Tibial artery (tissue), 4 donors: ENCODE results near the gene CCDC57.
"Not testable (repeated sequence)": the region's sequence is repeated elsewhere in the genome, so short reads cannot be mapped to it uniquely, and the experiment has no call there.

Experiments
- DNase-seq, 2 donors: peaks; one replicate each; pipeline ENCODE4 v3.0.0-alpha.2; 2019
- H3K27ac ChIP-seq, 2 donors: fragments of 200-600 bp; sonication (generic) in 1 of 2; 1 replicate in 1 of 2; 2 replicates in 1 of 2; pipeline ENCODE4 v1.5.1; 2018 to 2019; ENCODE audit warnings: mild to moderate bottlenecking in 1 of 2
- H3K27me3 ChIP-seq, 2 donors: fragments of 200-600 bp; sonication (generic) in 1 of 2; one replicate each; pipeline versions ENCODE4 v1.5.1 to v1.6.0; 2016 to 2019
- H3K36me3 ChIP-seq, 3 donors: fragments of 200-600 bp; sonication (generic) in 2 of 3; one replicate each; pipeline ENCODE4 v1.5.1; 2016 to 2019; ENCODE audit warnings: mild to moderate bottlenecking in 2 of 3
- H3K4me1 ChIP-seq, 4 donors: fragments of 200-600 bp; sonication (generic) in 2 of 4; 1 replicate in 3 of 4; 2 replicates in 1 of 4; pipeline ENCODE4 v1.5.1; 2016 to 2019
- H3K4me3 ChIP-seq, 2 donors: fragments of 200-600 bp; sonication (generic) in 1 of 2; 1 replicate in 1 of 2; 2 replicates in 1 of 2; pipeline ENCODE4 v1.5.1; 2018 to 2019; ENCODE audit warnings: mild to moderate bottlenecking in 2 of 2
- H3K9me3 ChIP-seq, 3 donors: fragments of 200-600 bp; sonication (generic) in 1 of 3; one replicate each; pipeline ENCODE4 v1.5.1; 2016 to 2019
- intact Hi-C: fragments of 100-400 bp; cut with DNase I; formaldehyde crosslinking; loops from one replicate; pipeline ENCODE4 v1.15.0; 2023; ENCODE audit warnings: low total_unique reads
- TF ChIP-seq, protein P1 (sequence below), 2 experiments: fragments of 200-600 bp in 1 of 2; fragments of 450-650 bp in 1 of 2; IDR thresholded peaks; one replicate each; pipeline ENCODE4 v1.5.1; 2017 to 2019; ENCODE audit warnings: antibody characterized with exemption in 2 of 2, mild to moderate bottlenecking in 1 of 2, moderate library complexity in 1 of 2

CCDC57 gene

DNA sequence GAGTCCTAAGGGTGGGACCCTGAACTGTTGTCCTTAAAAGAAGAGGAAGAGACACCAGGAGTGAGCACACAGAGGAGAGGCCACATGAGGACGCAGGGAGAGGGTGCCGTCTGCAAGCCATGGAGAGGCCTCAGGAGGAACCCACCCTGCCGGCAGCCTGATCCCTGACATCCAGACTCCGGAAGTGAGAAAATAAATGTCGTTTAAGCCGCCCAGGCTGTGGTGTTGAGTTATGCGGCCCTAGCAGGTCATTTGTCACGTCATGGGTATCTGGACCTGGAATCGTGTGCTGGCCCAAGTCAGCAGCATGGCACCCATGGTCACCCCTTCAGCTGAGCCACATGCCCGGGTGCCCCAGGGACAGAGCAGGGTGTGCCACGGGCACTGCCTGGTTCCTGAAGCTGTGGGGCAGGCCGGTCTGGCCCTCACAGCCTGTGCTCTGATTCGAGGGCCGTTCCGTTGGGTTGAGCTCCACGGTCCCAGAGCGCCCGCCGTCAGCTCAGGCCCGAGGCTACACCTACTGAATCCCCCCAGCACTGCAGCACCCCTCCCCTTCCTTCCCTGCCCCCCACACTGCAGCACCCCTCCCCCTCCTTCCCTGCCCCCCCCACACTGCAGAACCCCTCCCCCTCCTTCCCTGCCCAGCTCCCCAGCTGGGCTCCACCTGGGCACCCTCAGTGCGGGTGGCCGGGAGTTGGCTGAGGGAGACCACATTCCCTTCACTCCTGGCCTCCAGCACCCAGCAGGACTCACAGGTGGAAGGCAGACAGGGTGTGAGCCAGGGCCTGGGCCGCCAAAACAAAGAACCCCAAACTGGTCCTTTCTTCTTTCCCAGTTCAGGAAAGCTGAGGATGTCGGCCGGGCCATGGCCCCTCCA lies 2.7 kb upstream of the CCDC57 start:
- Histone ChIP-seq H3K4me3 (no peak overlapping the region), H3K4me1 (peaks cover 9 to 53% (median 40%) of the 10 kb centered on the region in 4 donors), H3K27ac (peak overlapping the region; percentile 73 to 80), H3K9me3 (no peaks in the 10 kb centered on the region), H3K36me3 (no peaks in the 10 kb centered on the region), H3K27me3 (no peaks in the 10 kb centered on the region)
- no peak for DNase-seq
- TF ChIP-seq, protein P1, sequence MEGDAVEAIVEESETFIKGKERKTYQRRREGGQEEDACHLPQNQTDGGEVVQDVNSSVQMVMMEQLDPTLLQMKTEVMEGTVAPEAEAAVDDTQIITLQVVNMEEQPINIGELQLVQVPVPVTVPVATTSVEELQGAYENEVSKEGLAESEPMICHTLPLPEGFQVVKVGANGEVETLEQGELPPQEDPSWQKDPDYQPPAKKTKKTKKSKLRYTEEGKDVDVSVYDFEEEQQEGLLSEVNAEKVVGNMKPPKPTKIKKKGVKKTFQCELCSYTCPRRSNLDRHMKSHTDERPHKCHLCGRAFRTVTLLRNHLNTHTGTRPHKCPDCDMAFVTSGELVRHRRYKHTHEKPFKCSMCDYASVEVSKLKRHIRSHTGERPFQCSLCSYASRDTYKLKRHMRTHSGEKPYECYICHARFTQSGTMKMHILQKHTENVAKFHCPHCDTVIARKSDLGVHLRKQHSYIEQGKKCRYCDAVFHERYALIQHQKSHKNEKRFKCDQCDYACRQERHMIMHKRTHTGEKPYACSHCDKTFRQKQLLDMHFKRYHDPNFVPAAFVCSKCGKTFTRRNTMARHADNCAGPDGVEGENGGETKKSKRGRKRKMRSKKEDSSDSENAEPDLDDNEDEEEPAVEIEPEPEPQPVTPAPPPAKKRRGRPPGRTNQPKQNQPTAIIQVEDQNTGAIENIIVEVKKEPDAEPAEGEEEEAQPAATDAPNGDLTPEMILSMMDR (IDR thresholded peaks at IDR 0.05) = no peak
- intact Hi-C loops = no loop called here

DNA sequence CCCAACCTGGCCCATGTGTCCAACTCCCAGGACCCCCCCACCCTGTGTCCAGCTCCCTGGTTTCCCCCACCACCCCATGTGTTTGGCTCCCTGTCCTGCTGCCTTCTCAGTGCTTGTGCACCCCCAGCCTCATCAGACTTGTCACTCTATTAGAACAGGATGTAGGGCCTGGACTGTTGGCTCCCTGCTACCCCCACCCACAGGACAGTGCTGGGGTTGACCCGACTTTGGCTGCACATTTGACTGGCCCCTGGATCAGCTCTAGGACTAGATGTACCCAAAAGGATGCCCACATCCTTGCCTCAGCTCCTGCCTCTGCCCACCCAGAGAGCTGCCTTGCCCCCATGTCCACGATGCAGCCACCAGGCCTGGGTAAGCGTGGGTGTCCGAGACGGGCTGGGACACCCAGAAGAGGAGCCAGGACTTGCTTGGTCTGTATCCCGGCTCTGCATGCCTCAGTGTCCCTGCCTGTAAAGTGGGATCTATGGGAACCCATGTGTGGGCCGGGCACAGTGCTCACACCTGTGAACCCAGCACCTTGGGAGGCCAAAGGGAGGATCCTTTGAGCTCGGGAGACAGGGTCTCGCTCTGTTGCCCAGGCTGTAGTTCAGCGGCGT lies 1.5 kb upstream of the CCDC57 start:
- Histone ChIP-seq H3K27ac (no peak overlapping the region), H3K9me3 (no peaks in the 10 kb centered on the region), H3K36me3 (no peaks in the 10 kb centered on the region), H3K27me3 (no peaks in the 10 kb centered on the region), H3K4me1 (peaks cover 9 to 53% (median 40%) of the 10 kb centered on the region in 4 donors), H3K4me3 (no peak overlapping the region)
- DNase-seq = no peak
- TF ChIP-seq, protein P1 (IDR thresholded peaks at IDR 0.05) = no peak
- intact Hi-C loops = no loop called here

DNA sequence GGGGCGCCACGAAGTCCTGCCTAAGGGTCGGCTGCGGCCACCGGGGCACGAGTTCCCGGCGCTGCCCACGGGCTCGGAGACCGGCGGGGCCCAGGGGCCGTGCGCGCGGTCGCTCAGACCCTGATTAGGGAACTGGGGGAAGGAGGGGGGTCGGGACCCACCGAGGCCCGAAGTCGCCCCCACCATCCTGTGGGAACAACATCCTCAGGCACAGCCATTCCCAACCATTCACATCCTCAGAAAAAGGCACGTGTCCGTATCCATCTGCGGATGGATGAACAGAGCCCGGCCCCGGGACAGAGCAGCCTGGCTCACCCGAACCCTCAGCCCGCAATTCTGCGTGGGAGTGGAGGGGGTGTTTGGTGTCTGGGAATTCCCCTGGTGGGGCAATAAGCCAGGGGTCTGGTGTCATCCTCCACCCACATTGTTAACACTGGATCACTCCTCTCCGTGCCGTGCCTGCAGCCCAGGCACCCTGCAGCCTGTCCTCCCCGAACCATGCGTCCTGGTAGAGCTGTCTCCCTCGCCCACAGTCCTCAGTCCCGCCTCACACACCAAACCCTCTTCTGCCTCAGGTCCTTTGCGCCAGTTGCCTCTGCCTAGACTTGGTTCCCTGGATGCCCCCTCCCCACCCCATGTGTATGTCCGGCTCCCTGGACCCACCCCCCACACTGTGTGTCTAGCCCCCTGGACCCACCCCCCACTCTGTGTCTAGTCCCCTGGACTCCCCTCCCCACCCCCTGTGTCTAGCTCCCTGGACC lies 789 bp upstream of the CCDC57 start:
- Histone ChIP-seq H3K27ac (peak overlapping the region; percentile 88 to 89), H3K27me3 (no peaks in the 10 kb centered on the region), H3K9me3 (no peaks in the 10 kb centered on the region), H3K4me3 (peak overlapping the region; percentile 89 to 97), H3K4me1 (peaks cover 9 to 47% (median 38%) of the 10 kb centered on the region in 4 donors), H3K36me3 (no peaks in the 10 kb centered on the region)
- TF ChIP-seq, protein P1 (IDR thresholded peaks at IDR 0.05) = no peak
- intact Hi-C loops = no loop called here
- no peak for DNase-seq

DNA sequence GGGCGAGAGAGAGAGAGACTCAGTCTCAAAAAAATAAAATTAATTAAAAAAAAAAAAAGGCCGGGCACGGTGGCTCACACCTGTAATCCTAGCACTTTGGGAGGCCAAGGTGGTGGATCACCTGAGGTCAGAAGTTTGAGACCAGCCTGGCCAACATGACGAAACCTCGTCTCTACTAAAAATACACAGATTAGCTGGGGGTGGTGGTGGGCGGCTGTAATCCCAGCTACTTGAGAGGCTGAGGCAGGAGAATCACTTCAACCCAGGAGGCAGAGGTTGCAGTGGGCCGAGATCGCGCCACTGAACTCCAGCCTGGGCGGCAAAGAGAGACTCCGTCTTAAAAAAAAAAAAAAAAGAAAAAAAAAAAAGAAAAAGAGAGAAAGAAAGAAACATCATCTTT lies 2.0 kb downstream of the CCDC57 start:
- H3K9me3 ChIP-seq, intact Hi-C loops, H3K36me3 ChIP-seq, DNase-seq, H3K27me3 ChIP-seq, H3K27ac ChIP-seq, H3K4me3 ChIP-seq: not testable (repeated sequence)
- peaks cover 0 to 27% (median 21%) of the 10 kb centered on the region in 4 donors for H3K4me1 ChIP-seq

DNA sequence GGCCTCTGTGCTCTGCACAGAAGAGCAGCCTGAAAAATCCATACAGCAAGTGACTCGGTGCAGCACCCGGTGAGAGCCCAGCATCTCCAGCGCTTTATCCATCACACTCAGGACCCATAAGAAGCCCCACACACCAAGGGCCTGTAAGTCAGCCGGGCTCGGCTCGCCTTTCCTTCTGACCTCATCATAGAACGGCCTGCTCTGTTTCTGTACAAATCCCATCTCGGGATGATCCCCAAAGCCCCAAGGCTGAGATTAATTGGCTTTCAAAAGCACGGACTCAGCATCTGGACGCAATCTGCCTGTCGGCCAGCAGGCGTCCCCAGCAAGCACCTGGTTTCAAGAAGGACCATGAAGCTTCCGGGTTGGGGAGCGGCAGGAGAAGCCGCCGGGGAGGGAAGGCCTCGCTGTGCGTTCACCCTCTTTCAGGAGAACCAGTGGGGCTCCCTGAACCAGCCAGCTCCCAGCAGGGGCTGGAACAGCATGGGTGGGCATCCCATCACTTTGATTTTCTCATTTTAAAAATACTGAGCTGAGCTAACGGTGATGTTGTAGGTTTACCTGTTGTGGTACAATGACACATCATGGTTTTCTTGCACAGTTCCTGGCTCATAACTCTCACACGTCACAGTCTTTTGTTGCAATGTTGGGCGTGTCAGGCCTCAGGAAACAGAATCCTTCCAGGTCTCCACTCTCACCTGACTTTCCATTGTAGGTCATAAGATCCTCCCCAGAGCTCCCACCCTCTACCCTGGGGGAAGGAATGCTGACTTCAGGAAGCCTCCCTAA lies 6.7 kb downstream of the CCDC57 start:
- intact Hi-C loops = loop anchor here (2.0 kb wide), 1 partner anchor 115 kb away; no protein-coding TSS in a partner anchor
- DNase-seq = peak; percentile 84 to 87
- peak overlapping the region; percentile 52 to 53 for H3K27ac ChIP-seq
- H3K27me3 ChIP-seq = no peaks in the 10 kb centered on the region
- no peak overlapping the region for H3K4me3 ChIP-seq
- H3K9me3 ChIP-seq = no peaks in the 10 kb centered on the region
- peaks cover 0 to 6% (median 0%) of the 10 kb centered on the region in 3 donors for H3K36me3 ChIP-seq
- TF ChIP-seq, protein P1 (IDR thresholded peaks at IDR 0.05) = peak; percentile 91 to 92
- H3K4me1 ChIP-seq = peaks cover 0 to 11% (median 8%) of the 10 kb centered on the region in 4 donors
